Erythroblast (primary cell): ENCODE data around the gene SORL1.

Experiments
- GATA1 ChIP-seq: IDR thresholded peaks from 2 replicates; pipeline ENCODE4 v1.6.1; 2011; ENCODE audit warnings: low read depth, mild to moderate bottlenecking, control low read depth, low read length, moderate library complexity
- POLR2A ChIP-seq: IDR thresholded peaks from 2 replicates; pipeline ENCODE4 v1.6.1; 2011; ENCODE audit warnings: mild to moderate bottlenecking, low read length

GRCh38 chr11:121488641-121489040 lies 36.5 kb downstream of the SORL1 start:
- no peak for TF ChIP-seq POLR2A
- no peak for TF ChIP-seq GATA1
